H4 (cell line): Measurements from ENCODE around the gene RAPGEF5. TPM values are rescaled to one million over a fixed set of nuclear protein-coding genes. Genes with fewer than 3 reads are reported as not detected.

Source experiments
- DNase-seq: peaks from one replicate; pipeline ENCODE4 v3.0.0-alpha.2; 2015; ENCODE audit warnings: low spot score
- total RNA-seq: library from RNA; depleted of rRNA; stranded (reverse); fragments of >200 nt; shearing (Covaris generic); gene quantifications from 2 replicates; pipeline ENCODE4 v1.2.3, GENCODE V29; 2014

RAPGEF5 gene
- total RNA-seq, 1 experiment from 2014 or later, result 0.85 TPM

GRCh38 chr7:22377703-22378102 lies 20.7 kb upstream of the RAPGEF5 start:
- no peak for DNase-seq

GRCh38 chr7:22375359-22376048 lies 18.6 kb upstream of the RAPGEF5 start:
- no peak for DNase-seq

GRCh38 chr7:22373911-22374310 lies 17.0 kb upstream of the RAPGEF5 start:
- no peak for DNase-seq

GRCh38 chr7:22373388-22373787 lies 16.4 kb upstream of the RAPGEF5 start:
- DNase-seq, result no peak

DNA sequence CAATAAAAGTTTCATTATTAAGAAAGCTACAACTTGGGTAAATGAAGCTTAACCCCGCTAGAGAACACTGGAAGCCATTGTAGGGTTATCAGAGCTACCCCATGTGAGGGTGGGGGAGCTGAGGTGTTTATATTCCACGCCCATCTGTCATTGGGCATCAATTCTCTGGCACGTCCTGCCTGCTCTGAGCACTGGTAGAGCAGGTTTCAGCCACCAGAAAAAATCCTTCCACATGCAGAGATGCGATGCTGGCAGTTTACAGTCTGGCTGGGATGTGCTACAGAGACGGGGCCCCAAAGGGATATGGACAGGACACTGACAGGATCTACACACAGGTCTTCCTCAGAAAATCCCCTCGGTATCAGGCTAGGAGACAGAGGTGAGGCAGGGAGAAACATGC lies 15.9 kb upstream of the RAPGEF5 start:
- DNase-seq, result no peak

GRCh38 chr7:22371878-22372277 lies 14.9 kb upstream of the RAPGEF5 start:
- no peak for DNase-seq

GRCh38 chr7:22364900-22365299 lies 7.9 kb upstream of the RAPGEF5 start:
- DNase-seq, result no peak

GRCh38 chr7:22363756-22364422 lies 6.9 kb upstream of the RAPGEF5 start:
- DNase-seq, result no peak

DNA sequence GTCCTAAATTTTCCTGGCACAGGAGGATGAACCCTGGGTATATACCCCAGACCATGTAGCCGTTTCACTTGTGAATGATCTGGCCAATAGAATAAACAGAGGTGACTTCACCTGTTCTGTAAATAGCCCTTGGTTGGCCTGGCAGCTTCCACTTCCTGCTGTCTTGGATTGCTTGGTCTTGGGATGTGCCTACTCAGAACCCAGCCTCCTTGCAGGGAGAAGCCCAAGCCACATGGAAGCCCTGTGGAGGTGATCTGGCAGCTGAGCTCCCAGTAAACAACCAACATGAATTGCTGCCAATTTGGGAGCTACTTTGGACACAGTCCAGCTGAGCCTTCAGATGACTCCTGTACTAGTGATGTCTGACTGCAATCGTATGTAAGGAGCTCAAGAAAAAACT lies 4.8 kb upstream of the RAPGEF5 start:
- peak; percentile 73 for DNase-seq

DNA sequence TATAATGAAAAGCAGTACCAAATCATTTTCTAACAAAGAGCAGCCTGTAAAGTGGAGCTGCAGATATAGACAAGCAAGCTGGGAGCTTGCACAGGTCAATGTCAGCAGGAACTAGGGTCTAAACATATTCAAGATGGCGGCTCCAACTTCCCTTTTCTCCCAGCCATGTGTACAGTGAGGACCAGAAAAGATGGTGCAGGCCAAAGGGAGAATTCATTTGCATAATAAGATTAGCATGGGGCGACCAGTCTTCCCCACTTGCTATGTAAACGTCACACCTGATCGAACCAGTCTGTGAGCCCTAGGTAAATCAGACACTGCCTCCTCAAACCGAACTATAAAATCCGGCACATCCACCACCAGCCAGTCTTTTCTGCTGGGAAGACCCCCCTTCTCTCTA lies 4.4 kb upstream of the RAPGEF5 start:
- no peak for DNase-seq

DNA sequence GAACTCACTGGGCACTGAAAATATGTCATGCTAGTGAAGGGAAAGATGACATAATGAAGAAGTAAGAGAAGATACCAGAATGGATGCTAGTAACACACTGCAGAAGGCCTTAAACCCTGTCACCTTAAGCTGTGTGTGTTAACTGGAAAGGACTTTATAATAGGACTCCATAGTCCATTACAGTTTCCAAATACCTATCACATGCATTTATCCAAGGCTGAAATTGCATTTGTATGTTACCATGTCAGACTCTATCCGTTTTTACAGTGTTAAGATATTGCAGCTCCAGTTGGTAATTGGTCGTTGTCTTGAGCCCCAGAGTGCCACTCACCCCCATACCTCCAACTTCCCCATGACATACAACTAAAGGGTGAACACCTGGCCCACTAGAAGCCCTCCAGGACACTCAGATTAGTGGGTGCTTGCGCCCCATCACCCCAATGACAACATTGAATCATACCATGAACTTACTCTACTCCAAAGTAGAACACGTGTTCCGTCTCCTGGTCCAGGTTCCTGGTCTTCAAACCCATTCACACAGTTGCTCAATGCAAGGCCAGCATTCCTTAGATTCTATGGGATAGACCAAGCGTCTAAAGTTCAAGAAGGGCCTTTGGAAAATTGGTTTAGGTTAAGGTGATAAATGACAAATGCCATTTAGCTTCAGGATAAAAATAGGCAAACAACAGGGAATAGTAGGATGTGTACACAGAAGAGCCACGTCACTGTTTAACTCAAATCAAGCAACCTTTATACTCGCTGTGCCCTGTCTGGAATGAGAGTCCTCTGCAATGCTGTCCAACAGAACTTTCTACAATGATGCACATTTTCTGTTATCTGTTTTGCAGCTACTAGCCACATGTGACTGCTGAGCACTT lies 2.1 kb upstream of the RAPGEF5 start:
- DNase-seq, result no peak

GRCh38 chr7:22357311-22358175 lies 589 bp upstream of the RAPGEF5 start:
- peak; percentile 30 for DNase-seq

DNA sequence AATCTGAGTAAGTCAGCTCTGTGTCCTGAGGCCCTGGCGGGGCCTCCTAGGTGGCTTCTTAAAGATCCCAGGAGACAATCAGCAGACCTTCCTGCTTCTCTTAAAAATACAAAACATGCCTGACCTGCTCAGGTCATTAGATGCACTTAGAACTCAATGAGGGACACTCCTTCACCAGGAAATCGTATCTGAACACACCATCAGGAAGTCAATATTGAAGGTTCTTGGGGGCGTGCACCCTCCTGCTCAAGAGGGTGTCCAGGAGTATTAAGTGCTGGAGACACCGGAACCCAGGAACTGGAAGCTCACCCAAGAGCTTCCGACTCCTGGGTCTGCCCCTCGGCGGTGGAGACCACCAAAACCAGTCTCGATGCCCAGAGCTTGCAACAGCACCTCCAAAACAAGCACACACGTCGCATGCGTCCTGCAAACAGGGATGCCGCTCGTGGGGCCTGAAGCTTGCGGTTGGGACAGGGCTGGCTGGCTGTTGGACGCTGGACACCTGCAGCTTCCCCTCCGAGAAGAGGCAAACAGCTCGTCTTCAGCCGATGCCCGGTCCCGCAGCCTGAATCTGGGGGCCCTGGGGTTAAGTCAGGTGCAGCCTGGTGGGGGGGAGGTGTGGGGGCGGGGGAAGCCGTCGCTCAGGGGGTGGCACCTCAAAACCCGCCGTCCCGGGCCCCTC lies 803 bp downstream of the RAPGEF5 start:
- DNase-seq, result no peak

DNA sequence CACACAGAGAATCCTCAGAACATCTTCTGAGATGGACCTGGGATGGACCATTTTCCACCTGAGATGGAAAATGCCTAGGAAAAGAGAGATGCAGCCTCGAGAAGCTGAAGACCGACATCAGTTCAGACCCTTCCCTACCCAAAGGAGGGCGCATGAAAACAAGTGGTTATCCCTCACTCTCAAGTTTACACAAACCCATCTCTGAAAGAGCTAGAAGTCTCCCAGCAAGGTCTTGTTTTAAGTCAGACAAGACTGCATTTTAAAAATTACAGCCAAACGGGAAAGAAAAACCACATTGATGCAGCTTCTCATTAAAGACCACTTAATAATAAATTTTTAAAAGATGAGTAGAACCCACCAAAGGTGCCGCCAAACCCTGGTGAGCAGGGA lies 1.3 kb downstream of the RAPGEF5 start:
- DNase-seq, result no peak

- no peak for DNase-seq
Observed at GRCh38 chr7:22354462-22354861, 2.5 kb downstream of the RAPGEF5 start.

DNA sequence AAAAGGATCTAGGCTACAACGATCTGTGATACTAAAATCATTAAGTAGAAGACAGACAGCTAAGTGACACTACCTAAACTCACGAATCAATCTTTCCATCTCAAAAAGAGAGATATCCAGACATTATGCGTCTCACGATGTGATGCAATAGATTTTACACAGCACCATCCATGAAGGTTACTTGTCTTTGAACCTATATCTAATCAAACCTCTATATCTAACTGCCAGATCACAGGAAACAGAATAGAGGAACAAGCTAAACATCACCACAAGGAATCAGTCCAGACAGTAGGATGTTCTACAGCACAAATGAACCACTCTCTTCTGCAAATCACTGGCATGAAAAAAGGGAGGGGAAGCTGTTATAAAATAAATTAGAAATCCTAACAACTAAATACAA lies 4.1 kb downstream of the RAPGEF5 start:
- DNase-seq, result no peak

DNA sequence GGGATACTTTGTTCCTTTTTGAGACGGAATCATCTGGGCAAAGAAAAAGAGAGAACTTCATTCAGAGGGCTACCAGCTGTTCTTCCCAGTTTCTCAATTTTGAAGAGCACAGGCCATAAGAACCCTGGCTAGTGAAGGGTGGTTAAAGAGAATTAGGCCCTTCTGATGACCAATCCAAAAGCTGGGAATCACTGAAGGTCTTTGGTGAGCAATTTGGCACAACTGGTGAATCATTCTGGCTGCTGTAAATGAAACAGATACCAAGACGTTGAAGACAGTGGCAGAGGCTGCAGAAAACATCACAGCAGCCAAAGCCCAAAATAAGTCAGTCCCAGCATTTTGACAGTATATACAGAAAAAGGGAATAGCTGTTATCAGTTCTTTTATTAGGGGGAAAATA lies 5.1 kb downstream of the RAPGEF5 start:
- no peak for DNase-seq

- DNase-seq, result no peak
Observed at GRCh38 chr7:22351329-22351692, 5.6 kb downstream of the RAPGEF5 start.

DNA sequence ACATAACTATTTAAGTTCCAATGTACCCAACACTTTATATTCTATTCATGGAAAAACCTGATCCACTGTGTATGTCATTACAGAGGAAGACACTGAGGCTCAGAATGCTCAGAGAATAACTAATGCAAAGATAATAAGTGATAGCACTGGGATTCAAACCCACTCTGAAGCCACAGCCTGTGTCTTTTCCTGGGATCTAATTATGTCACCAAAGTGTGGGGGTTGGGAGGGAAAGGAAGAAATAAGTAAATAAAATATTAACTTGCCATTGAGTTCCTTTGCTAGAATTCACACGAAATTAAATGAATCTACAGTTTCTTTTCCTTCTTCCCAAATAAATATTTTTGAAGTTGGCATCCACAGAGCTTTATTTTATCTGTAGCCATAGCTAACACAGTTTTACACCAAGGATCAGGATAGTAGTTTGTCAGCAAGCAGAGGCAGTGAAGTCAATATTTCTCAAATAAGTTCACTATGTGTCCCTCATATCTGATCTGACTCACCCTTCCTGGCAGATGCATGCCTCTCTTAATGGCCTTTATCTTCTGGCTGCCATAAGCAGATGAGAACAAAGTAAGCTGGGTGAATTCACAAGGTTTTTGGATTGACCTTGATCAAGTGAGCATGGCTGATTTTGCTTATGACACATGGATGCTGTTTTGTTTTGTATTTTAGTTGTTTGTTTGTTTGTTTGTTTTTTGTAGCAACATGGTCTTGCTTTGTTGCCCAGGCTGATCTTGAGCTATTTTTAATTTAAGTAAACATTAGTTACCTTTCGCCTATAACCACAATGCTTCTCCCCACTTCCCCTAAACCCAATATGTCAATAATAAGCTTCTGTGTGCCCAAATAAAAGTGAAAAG lies 6.3 kb downstream of the RAPGEF5 start:
- DNase-seq, result peak; percentile 43

- DNase-seq, result no peak
Observed at GRCh38 chr7:22348379-22348778, 8.6 kb downstream of the RAPGEF5 start.
